Neural crest cell (in vitro differentiated cells): ENCODE results near the gene PAEP. TPM values are rescaled to one million over a fixed set of nuclear protein-coding genes. Genes with fewer than 3 reads are reported as not detected.
A peak's percentile ranks its signal among the peaks of the same experiment; 100 is the strongest.

Experiments used
- DNase-seq: peaks from one replicate; pipeline ENCODE4 v3.0.0; 2021; ENCODE audit warnings: low read depth, mixed read lengths, low spot score
- H3K27ac Mint-ChIP-seq: one replicate; pipeline ENCODE4 v1.8.0; 2021; ENCODE audit warnings: mild to moderate bottlenecking, mixed read lengths; ENCODE audit not compliant: unreplicated experiment
- H3K27me3 Mint-ChIP-seq: 2 replicates; pipeline ENCODE4 v1.8.0; 2021; ENCODE audit warnings: low read depth, mild to moderate bottlenecking, mixed read lengths
- H3K36me3 Mint-ChIP-seq: 2 replicates; pipeline ENCODE4 v1.8.0; 2021; ENCODE audit warnings: low read depth, mild to moderate bottlenecking, mixed read lengths
- H3K4me1 Mint-ChIP-seq: 2 replicates; pipeline ENCODE4 v1.8.0; 2021; ENCODE audit warnings: mixed read lengths
- H3K4me3 Mint-ChIP-seq: one replicate; pipeline ENCODE4 v1.8.0; 2021; ENCODE audit warnings: mild to moderate bottlenecking, mixed read lengths
- H3K9me3 Mint-ChIP-seq: 2 replicates; pipeline ENCODE4 v1.8.0; 2021; ENCODE audit warnings: mixed read lengths
- total RNA-seq: library from RNA; stranded (reverse); gene quantifications from 2 replicates; pipeline ENCODE4 v1.2.1, GENCODE V29; 2021
- TF ChIP-seq, protein P1 (sequence below): fragments of 200-600 bp; sonication (generic); conservative IDR thresholded peaks from 2 replicates; pipeline ENCODE4 v1.5.0; 2021; ENCODE audit warnings: antibody characterized with exemption, mild to moderate bottlenecking

Gene PAEP
- total RNA-seq, 1 donor from 2014 or later: not detected

DNA sequence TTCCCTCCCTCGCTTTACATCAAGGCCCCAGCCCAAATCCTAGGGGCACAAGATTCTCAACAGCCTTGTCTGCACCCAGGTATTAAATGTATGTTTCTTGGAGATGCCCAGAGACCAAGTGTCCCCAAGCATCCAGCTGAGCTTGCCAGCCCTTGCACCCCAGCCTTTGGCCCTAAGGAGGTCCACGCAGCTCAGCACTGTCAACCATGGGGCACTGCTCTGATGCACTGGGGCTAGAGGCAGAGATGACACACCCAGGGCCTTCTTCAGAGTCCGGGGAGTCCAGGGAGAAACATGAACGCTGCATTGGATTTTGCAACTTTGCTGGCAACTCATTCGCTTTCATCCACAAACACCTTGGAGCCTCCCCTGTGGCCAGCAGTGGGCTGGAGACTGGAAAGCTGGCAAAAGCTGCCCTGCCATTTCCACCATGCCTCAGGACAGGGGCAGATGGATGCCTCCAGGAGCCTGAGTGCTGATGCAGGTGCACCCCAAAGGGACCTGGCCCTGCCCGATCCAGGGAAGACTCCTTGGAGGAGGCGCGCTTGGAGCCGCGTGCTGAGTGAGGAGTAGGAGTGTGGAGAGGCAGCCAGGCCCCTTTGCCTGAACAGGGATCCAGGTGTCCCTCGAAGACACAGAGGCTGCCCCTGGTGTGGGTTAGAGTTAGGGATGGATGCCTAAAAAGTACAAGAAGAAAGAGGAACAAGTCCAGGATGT is 19.3 kb downstream of the PAEP start:
- Mint-ChIP-seq H3K4me3 (no peak overlapping the region), H3K27me3 (no peaks in the 10 kb centered on the region), H3K27ac (no peak overlapping the region), H3K9me3 (no peaks in the 10 kb centered on the region), H3K36me3 (no peaks in the 10 kb centered on the region), H3K4me1 (no peaks in the 10 kb centered on the region)
- TF ChIP-seq, protein P1, sequence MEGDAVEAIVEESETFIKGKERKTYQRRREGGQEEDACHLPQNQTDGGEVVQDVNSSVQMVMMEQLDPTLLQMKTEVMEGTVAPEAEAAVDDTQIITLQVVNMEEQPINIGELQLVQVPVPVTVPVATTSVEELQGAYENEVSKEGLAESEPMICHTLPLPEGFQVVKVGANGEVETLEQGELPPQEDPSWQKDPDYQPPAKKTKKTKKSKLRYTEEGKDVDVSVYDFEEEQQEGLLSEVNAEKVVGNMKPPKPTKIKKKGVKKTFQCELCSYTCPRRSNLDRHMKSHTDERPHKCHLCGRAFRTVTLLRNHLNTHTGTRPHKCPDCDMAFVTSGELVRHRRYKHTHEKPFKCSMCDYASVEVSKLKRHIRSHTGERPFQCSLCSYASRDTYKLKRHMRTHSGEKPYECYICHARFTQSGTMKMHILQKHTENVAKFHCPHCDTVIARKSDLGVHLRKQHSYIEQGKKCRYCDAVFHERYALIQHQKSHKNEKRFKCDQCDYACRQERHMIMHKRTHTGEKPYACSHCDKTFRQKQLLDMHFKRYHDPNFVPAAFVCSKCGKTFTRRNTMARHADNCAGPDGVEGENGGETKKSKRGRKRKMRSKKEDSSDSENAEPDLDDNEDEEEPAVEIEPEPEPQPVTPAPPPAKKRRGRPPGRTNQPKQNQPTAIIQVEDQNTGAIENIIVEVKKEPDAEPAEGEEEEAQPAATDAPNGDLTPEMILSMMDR: no peak
- no peak for DNase-seq

DNA sequence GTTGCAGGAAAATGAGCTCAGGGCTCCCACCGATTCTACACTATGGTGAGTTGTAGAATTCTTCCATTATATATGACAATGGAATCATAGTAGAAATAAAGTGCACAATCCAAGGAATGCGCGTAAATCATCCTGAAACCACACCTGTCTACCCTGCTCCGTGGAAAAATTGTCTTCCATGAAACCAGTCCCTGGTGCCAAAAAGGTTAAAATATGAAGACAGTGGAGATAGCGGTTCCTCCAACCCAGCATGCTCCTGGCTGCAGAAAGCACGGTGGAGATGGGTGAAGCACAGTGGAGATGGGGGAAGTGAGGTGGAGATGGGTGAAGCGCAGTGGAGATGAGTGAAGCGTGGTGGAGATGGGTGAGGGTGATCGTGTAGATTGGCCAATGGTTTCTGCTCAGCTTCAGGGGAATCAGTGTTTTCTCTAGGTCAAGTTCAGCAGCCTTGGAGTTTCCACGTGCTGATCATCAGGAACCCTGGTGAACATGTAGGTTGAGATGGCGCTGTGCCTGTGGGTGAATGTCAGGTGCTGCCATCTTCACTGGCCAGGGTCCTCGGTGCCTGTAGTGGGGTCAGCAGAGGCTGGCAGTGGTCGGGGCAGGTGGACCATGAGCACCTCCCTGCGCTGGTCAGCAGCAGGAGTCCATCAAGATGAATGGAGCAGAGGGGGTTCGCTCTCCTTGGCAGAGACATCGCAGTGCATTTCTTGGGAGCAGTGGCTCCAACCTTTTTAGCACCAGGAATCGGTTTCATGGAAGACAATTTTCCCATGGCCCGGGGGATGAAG is 20.3 kb downstream of the PAEP start:
- Mint-ChIP-seq H3K27ac (peak overlapping the region; percentile 35), H3K27me3 (no peaks in the 10 kb centered on the region), H3K4me3 (no peak overlapping the region), H3K36me3 (no peaks in the 10 kb centered on the region), H3K4me1 (no peaks in the 10 kb centered on the region), H3K9me3 (no peaks in the 10 kb centered on the region)
- TF ChIP-seq, protein P1: no peak
- DNase-seq: no peak

DNA sequence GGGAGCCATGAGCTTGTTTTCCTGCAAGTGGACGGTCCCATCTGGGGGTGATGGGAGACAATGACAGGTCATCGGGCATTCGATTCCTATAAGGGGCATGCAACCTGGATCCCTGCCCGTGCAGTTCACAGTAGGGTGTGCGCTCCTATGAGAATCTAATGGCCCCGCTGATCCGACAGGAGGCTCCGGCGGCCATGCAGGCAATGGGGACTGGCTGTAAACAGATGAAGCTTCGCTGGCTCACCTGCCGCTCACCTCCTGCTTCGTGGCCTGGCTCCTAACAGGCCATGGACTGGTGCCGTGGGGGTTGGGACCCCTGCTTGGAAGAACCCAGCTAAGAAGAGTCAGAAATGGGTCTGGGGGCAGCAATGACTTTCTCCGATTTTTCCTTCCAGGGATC is 21.0 kb downstream of the PAEP start:
- no peak overlapping the region for H3K27ac Mint-ChIP-seq
- no peaks in the 10 kb centered on the region for H3K9me3 Mint-ChIP-seq
- DNase-seq: no peak
- H3K4me3 Mint-ChIP-seq: no peak overlapping the region
- TF ChIP-seq, protein P1: no peak
- no peaks in the 10 kb centered on the region for H3K36me3 Mint-ChIP-seq
- no peaks in the 10 kb centered on the region for H3K4me1 Mint-ChIP-seq
- H3K27me3 Mint-ChIP-seq: no peaks in the 10 kb centered on the region

DNA sequence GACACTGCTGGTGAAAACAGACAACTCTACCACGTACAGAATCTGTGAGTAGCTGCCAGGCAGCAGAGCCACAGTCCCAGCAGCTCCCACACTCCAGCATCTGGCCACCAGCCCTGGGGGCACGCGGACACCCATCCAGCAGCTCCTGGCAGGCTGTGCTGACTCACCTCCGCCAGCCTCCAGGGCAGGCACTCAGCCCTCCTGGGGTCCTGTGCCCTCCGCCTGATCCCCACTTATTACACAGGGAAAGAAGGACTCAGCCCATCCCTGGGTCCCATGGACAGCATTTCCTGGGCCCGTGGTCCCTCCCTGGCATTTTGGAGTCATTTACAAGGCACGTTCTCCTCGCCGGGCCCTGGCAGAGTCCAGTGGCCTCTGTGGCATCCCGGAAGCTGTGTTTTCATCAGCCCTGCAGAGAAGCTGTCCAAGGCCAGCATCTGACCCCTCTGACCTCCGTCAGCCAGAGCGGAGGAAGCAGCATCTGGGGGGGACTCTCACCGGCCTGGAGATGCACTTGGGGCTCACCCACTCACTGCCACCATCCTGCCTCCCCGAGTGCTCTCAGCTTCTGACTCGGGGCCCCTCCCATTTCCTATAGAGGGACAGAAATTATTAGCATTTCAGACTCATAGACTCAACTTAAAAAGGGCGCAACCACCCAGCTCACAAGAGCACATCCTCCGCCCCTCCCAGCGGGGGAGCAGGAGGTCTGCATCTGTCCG is 21.6 kb downstream of the PAEP start:
- TF ChIP-seq, protein P1: no peak
- Mint-ChIP-seq H3K36me3 (no peaks in the 10 kb centered on the region), H3K27ac (no peak overlapping the region), H3K4me1 (no peaks in the 10 kb centered on the region), H3K27me3 (no peaks in the 10 kb centered on the region), H3K9me3 (no peaks in the 10 kb centered on the region), H3K4me3 (no peak overlapping the region)
- no peak for DNase-seq

DNA sequence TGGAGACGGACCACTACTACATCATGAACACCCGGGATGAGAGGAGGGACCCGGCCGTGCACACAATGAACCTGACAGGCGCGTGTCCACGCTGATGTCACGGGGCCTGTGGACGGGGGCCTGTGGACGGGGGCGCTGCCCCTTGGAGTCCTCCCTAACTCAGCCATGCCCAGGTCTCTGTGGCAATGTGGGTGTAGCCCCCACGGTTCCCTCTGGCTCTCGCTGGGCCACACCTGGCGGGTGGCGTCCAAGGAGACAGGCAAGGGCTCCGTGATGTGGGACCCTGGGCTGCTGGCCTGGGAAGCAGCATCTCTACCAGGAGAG is 22.1 kb downstream of the PAEP start:
- no peaks in the 10 kb centered on the region for H3K9me3 Mint-ChIP-seq
- H3K4me1 Mint-ChIP-seq: no peaks in the 10 kb centered on the region
- DNase-seq: no peak
- no peak overlapping the region for H3K27ac Mint-ChIP-seq
- TF ChIP-seq, protein P1: no peak
- H3K27me3 Mint-ChIP-seq: no peaks in the 10 kb centered on the region
- H3K36me3 Mint-ChIP-seq: no peaks in the 10 kb centered on the region
- H3K4me3 Mint-ChIP-seq: no peak overlapping the region
